GM12874 (cell line): ENCODE measurements around the gene HNRNPA0.

Experiments
- TF ChIP-seq, protein P1 (sequence below): IDR thresholded peaks from 2 replicates; pipeline ENCODE4 v1.5.1; 2011; ENCODE audit warnings: low read depth, mild to moderate bottlenecking, control low read depth, low read length, moderate library complexity; ENCODE audit not compliant: insufficient read depth

HNRNPA0 gene

DNA sequence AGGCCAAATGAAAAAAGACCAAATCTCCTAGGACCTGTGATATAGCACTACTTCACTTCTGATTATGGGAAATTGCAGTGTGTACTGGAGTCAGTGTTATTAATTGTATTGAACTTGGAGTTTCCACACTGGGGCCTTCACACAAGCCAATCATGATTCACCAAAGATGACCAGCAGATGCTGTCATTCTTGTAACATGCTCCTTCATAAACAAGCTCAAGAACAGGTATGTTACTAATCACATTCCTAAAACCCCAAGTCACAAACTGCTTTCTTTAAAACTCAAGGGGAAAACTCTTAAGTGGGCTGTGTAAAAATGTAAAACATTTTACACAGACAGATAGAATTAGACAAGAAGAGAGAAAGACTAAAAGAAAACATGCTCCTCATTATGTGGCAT, 23.8 kb downstream of the HNRNPA0 start:
- TF ChIP-seq, protein P1, sequence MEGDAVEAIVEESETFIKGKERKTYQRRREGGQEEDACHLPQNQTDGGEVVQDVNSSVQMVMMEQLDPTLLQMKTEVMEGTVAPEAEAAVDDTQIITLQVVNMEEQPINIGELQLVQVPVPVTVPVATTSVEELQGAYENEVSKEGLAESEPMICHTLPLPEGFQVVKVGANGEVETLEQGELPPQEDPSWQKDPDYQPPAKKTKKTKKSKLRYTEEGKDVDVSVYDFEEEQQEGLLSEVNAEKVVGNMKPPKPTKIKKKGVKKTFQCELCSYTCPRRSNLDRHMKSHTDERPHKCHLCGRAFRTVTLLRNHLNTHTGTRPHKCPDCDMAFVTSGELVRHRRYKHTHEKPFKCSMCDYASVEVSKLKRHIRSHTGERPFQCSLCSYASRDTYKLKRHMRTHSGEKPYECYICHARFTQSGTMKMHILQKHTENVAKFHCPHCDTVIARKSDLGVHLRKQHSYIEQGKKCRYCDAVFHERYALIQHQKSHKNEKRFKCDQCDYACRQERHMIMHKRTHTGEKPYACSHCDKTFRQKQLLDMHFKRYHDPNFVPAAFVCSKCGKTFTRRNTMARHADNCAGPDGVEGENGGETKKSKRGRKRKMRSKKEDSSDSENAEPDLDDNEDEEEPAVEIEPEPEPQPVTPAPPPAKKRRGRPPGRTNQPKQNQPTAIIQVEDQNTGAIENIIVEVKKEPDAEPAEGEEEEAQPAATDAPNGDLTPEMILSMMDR, result no peak

GRCh38 chr5:137728048-137728447, 26.1 kb downstream of the HNRNPA0 start:
- TF ChIP-seq, protein P1, result no peak

DNA sequence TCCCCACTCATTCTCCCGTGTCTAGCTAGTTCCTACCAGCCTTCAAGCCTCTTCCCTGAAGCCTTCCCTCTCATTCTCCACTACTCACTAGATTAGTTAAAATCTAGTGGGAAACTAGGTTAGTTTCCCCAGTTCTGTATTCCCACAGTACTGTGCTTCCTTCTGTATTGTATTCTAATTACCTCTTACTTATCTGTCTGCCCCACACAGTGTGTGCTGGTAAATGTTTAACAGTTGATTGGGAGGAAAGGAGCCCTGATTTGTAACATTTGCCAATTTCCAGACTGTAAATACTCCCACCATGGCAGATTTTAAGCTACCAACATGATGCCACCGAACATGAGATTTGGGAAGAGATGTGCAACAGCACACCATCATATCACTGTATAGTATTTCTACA, 26.5 kb downstream of the HNRNPA0 start:
- TF ChIP-seq, protein P1, result no peak

GRCh38 chr5:137724251-137724650, 29.9 kb downstream of the HNRNPA0 start:
- TF ChIP-seq, protein P1, result no peak

GRCh38 chr5:137718611-137719010, 35.6 kb downstream of the HNRNPA0 start:
- TF ChIP-seq, protein P1, result no peak

DNA sequence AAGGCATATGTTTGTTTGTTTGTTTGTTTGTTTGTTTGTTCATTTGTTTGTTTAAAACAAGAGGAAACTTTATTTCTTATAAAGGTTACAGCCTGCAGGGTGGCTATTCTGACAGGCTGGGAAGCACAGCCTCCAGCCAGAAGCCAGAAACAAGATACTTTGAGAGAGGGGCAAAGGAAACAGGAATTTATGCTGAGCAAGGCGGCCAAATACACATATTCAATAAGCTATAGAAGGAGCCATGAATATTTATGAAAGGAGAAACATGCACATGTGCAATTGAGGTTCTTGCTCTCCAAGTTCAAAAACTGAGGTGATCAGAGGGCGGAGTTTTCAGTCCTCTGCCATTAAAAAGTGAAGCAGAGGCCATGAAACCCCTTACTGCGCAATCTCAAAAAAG, 37.8 kb downstream of the HNRNPA0 start:
- TF ChIP-seq, protein P1, result no peak

GRCh38 chr5:137715456-137715855, 38.7 kb downstream of the HNRNPA0 start:
- TF ChIP-seq, protein P1, result no peak

DNA sequence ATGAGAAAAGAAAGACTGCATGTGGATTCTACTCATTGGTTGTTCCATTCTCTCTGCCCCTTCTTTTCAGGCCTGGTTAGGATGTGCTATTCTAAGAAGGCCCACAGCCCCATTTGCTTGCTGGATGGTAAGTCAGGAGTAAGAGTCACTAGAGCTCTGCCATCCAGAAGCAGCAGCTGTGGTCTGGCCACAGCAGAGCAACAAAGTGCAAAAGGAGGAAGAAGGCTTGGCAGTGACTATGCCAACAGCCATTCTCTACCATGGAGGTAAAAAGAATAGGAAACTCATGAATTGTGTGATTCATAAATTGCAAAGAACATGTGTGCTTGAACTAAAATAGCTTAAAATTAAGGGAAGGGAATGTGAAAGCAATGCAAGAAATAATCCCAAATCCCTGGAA, 39.2 kb downstream of the HNRNPA0 start:
- TF ChIP-seq, protein P1, result no peak
